HG02610 (cell line): ENCODE results near the gene LUC7L3.

Experiments
- ATAC-seq: cut with Tn5 transposase; IDR thresholded peaks from one replicate; pipeline ENCODE4 v1.9.1; 2021; ENCODE audit warnings: mild to moderate bottlenecking, moderate library complexity; ENCODE audit not compliant: unreplicated experiment

LUC7L3 gene

DNA sequence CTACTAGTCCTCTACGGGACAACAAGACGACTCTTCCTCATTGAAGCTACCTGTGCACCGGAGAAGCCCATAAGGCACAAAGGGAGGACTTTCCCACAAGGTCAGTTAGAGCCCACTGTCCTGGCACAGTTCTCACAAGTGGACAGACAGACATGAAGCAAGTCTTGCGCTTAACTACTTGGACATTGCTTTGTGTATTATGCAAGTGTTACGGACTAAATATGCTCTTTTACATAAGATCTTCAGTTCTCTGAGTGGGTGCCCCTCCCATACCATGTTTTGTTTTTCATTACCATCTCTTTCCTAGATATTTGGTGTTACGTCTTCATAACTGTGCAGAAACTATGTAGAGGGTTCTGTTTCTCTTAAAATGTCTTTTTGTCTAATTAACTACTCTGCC, 29.8 kb downstream of the LUC7L3 start:
- ATAC-seq, result no peak

DNA sequence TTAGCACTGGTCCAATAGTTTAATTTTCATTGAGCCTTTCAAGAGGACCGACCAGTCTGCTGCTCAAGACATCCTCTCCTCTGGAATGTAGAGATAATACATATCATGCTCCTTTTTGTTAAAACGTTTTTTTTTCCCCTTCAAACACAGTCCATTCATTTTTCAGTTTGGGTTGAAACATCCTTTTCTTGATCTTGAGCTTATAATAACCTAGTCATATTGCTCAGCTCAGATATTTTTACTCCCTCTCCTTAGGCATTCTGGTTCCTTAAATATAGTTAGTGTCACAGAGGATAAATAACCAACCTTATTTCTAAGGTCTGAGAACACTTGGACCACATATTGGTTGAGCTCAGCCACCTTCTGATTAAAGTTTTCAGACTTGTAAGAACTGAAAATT, 35.1 kb downstream of the LUC7L3 start:
- ATAC-seq, result no peak

DNA sequence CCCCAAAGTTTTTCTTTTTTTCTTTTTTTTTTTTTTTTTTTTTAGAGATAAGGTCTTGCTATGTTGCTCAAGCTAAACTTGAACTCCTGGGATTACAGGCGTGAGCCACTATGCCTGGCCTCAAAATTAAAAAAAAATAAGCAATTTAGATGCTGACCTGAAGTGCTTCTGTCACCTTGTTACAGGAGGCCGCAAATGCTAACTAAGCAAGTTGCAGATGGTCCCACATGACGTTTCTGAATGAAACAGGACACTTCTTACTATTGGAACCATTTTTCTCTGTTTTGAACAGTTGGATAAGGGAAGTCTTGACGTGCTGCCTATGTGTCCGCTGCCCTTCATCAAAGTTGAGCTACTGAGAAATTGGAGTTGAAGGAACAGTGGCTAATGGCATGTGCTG, 39.1 kb downstream of the LUC7L3 start:
- ATAC-seq, result no peak

DNA sequence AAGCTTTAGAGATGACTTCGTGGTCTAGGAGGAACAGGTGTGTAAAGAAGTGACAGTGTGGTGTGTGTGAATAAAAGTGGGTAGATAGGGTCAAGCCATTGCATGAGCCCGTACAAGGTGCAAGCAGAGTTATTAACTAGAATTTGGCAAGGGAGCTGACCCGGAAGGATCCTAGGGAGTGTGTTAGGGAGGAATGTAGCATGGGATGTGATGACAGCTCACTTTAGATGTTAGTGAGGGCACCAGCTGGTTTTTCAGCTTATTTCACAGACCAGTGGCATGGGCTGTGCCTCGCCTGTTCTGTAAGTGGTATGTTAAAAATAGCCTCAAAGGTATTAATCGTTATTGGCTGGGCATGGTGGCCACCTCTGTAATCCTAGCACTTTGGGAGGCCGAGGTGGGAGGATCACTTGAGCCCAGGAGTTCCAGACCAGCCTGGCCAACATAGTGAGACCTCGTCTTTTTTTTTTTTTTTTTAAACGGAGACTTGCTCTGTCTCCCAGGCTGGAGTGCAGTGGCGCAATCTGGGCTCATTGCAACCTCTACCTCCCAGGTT, 39.7 kb downstream of the LUC7L3 start:
- ATAC-seq, result no peak

DNA sequence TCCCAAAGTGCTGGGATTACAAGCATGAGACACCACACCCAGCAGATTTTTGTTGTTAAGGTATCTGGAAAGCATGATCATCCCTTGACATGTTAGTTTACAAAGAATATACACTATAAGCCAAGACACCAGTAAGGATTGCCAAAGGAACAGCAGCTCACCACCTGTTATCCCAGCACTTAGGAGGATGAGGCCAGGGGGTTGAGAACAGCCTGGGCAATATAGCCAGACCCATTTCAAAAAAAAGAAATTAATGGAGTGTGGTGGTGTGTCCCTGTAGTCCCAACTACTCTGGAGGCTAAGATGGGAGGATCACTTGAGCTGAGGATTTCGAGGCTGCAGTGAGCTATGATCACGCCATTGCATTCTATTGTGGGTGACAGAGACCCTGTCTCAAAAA, 42.8 kb downstream of the LUC7L3 start:
- ATAC-seq, result no peak

DNA sequence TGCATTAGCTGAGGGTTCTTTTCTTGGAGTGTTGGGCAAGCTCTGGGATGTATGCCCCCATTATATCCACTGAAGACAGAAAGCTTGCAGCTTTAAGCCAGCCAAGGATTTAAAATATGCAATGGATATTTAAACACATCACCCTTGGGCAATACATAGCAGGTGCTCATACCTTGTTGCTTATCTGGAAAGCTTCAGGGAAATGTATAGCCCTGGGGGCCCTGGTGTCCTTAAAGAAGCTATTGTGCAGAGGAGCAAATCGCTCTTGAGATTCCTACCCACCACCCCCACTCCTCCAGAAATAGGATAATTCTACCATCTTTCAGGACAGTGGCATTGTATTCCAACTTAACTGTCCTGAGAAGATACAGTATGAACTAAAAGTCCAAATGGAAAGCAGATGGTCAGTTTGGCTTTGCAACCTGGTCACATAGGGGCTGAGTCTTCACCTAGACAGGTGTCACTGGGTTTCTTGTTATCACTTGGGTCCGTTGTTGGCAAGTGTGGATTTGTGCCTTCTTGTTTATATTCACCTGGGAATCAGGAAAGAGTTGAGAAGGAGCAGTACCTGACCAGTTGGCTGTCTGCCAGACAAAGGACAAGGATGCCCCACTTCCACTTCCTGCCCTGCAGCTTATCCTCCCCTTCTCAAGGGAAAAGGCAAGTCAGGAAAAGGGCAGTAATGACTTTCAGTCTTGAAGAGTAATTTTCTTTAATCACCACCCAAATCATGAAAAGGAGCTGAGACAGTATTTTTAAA, 44.5 kb downstream of the LUC7L3 start:
- ATAC-seq, result no peak

DNA sequence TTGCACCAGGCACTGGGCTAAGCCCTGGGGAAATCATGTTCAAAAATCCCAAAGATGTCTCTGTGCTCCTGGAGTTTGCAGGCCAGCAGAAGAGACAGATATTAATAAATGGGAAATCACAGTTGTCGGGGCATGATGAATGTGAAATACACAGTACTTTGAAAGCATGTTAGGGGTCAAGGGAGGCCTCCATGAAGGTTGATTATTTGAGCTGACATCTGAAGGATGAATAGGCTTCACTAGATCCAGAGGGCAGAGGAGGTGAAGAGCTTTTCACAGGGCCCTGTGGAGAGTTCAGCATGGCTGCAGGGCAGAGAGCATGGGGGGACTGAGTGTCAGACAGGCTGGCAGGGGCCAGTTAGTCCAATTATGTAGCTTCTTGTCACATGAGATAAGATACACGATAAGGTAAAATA, 45.3 kb downstream of the LUC7L3 start:
- ATAC-seq, result no peak

DNA sequence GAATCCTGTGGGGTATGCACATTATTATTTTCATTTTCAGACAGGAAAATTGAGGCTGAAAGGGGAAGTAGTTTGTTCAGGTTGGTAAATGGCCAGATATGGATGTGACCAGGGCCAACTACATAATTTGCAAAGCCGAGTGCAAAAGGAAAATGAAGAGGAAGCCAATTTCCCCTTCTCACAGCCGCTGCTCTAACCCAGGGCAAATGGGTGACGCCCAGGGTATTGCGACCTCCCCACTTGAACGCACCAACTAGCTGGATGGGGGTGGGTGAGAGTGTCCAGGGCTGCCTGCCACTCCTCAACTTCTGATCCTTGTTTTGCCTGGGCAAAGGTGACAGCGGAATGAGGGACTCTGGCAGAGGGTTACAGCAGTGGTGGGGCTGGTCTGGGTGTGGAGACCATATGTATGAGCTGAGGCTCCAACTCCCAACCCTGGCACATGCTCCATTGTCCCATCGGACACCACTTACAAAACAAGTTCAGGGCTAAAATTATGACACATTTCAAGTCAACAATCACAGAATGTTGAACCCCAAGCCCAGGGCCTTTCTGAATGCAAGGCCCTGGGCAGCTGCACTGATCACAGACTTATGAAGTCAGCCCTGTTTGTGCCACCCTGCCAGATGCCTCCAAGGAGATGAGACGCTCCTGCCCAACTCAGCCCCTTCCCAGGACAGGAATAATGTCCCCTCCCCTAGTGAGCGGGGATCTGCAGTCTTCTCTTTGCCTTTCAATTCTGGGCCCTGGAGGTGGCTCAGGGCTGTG, 46.2 kb downstream of the LUC7L3 start:
- peak; percentile 58 for ATAC-seq

DNA sequence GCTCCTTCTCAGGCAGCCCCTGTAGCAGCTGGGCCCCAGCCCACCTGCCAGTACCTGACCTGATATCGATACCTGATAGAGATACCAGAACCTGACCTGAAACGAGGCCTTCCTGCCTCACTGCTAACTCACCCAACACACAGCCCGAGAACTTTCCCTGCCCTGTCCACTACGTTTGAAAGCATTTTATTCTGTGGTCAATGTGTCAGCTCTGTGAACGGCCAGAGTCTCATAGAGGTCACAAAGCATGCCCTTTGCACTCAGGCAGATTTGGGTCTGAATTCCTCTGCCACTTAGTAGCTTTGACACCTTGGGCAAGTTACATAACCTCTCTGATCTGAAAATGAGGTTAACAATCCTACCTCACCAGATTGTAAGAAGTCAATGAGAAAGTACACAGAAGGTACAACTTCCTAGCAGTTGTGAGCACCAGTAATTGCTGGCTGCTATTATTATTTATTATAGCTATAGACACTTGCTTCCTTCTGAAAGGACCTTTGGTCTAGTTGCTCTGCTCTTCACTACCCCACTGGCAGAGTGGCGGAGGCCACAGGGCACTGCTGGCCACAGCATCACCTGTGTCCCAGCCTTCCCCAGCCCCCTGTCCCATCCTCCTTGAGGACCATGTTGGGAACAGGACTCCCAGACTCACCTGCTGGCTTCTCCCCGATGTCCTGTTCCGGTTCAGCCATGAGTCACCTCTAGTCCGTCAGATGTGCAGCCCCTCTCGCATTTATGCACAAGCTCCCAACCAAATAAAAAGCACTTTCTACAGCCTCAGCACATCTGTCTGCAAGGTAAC, 47.0 kb downstream of the LUC7L3 start:
- ATAC-seq, result no peak

DNA sequence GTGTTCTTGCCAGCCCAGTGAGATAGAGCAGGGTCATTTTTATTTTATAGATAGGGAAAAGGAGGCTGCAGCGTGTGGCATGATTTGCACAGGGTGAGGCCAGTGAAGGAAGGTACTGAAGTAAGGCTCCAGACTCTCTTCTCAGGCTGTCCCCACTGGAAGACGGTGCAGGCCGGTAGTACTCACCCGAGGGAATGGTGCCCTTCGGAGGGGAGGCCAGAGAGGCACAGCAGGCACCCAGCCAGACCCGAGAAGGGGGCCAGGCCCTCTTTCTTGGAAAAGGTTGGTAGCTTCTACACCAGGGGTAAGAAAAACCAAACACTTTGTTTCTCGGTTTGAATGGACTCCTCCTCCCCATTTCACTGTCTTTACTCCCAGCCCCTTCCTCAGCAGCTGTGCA, 47.6 kb downstream of the LUC7L3 start:
- no peak for ATAC-seq

DNA sequence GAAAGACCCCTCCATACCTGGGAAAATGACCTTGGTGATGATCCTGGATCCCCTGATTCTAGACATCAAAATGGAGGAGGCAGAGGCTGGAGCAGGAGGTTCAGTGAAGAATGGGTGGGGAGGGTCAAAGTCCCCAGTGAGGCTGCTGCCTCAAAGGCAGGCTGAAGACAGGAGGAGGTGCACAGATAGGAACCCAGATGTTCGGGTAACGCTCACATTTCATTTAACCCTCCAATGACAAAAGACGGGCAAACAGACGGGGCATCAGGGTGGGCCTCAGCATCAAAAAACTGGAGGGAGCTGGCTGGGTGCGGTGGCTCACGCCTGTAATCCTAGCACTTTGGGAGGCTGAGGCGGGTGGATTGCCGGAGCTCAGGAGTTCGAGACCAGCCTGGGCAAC, 48.0 kb downstream of the LUC7L3 start, which contains the start of gene ANKRD40CL:
Gene ANKRD40CL, minus strand, starts transcription at position 73 of the 400 bp plus-strand sequence. CDS start 605 bp downstream, outside the sequence.
- no peak for ATAC-seq

DNA sequence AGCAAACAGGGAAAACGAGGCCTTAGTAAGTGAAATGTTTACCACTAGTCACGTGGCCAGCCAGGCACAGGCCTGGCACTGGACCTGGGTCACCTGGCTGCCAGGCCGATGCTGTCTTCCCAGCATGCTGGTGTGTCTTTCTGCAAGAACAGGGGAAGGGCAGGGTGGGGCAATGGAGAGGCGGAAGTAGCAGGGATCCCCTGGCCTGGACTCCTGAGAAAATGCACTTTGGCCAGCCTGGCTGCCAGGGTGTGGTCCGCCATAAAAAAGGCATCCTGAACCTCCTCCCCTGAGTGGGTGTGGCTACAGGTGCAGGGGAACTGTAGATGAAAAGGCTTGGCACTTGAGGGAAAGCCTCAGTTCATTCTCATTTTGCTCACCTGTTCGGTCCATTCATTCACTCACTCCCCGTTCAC, 49.0 kb downstream of the LUC7L3 start:
- no peak for ATAC-seq

DNA sequence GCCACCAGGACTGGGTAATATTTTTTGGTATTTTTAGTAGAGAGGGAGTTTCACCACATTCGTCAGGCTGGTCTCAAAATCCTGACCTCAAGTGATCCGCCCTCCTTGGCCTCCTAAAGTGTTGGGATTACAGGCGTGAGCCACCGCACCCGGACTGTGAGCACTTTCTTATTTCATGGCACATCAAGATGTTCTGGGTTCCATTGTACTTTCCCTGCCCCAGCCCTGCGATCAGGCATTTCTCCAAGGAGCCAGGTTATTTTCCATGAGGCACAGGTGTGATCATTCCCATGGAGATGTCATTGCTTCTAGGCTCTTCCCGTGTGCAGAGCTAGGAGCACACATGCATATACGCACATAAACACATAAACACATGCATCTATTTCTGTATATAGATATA, 50.5 kb downstream of the LUC7L3 start:
- no peak for ATAC-seq

DNA sequence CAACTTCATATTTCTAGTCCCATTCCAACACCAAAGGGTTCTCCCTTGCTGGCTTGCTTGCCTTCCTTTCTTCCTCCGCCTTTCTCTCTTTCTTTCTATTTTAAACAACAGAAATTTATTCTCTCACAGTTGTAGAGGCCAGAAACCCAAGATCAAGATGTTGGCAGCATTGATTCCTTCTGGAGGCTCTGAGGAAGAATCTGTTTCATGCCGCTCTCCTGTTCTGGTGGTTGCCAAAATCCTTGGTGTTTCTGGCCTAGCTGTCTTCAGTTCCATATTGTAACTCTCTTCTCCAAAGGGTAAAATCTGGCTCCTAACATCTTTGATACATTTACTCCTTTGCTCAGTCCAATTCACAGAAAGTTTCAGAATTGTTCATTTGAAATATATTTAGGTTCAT, 50.9 kb downstream of the LUC7L3 start:
- ATAC-seq, result no peak

DNA sequence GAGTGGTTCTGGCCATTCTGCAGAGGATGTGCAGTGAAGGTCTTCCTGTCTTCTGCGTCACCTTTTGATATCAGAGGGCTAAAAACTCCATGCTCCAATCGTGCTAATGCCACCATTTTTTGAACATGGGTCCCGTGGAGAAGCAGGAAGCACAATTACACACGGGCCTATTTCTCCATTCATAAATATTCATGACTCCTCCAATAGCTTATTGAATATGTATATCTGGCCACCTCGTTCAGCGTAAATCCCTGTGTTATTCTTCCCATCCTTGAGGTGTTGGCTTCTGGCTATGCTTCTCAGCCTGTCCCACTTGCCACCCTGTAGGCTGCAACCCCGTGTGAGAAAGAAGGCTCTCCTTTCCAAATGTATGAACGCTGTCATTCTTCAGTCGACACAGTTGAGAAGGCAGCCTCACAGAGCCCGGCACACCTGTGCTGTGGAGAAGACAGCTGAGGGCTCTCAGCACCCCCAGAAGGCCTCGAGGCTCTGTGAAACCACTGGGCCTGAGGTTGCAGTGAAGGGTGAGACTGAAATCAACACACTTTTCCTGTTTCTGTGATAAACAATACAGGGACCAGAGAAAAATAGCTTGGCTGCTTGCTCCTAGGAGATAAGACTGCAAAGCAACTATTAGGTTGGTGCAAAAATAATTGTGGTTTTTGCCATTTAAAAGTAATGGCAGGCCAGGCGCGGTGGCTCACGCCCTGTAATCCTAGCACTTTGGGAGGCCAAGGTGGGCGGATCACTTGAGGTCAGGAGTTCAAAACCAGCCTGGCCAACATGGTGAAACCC, 52.8 kb downstream of the LUC7L3 start:
- peak; percentile 96 for ATAC-seq

DNA sequence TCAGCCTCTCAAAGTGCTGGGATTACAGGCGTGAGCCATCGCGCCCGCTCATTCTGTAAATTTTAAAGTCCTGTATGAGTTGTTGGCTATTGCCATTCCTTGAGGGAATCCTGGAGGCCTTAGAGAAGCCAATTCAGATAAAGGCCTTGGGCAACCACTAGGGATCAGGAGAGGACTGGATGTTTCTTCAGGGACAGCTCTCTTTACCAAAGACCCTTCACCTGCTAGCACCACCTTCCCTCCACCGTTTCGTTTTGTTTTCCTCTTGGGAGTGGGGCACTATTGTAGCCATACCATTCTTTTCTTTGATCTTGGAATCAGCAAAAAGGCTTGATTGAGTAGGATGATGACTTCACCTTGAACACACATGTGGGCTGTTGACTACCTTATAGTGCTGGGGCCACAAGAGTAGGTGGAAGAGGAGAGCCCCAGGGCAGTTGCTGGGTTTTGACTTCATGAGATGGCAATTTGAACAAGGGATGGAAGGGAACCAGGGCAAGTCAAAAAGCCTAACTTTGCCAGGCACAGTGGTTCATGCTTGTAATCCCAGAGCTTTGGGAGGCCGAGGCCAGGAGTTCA, 54.9 kb downstream of the LUC7L3 start:
- no peak for ATAC-seq

DNA sequence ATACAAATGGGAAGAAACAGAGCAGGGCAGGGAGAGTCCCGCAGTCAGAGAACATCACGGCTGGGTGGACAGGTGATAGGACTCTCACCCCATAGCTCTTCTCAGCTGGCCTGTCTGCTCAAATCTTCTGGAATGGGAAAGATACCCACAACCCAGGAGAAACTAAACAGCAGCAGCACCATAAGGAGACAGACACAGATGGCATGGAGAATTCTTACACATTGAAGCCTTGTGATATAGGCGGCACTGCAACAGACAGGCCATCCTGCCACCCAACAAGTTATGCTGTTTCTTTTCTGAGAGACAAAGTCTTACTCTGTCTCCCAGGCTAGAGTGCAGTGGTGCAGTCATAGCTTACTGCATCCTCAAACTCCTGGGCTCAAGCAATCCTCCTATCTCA, 56.5 kb downstream of the LUC7L3 start:
- ATAC-seq, result no peak

DNA sequence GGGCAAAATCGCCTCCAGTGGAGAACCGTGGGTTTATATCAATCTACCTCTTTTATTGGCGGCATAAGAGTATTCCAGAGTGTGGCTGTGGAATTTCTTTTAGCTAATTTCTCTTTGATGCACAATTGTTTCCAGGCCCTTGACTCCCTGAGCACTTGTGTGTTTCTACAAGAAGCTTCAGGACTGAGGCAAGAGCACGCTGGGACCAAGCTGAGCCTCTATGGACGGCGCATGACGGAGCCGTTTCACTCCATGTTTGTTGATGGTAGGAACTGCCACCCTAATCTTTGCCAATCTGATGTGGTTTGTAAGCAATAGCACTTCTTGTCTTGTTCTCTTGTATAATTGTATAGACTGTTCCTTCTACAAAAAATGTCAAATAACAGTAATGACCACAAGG, 59.1 kb downstream of the LUC7L3 start:
- ATAC-seq, result no peak

DNA sequence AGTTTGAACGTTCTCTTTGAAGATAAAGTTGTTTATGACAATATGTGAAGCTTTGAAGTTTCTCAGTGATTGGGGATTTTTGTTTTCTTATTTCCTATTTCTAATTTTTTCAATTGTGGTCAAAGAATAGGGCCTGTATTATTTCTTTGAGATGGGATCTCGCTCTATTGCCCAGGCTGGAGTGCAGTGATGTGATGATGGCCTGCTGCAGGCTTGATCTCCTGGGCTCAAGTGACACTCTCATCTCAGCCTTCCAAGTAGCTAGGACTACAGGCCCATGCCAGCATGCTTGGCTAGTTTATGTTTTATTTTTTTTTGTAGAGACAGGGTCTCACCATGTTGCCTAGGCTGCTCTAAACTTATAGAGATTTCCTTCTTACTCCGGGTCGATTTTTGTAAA, 59.6 kb downstream of the LUC7L3 start:
- ATAC-seq, result no peak

DNA sequence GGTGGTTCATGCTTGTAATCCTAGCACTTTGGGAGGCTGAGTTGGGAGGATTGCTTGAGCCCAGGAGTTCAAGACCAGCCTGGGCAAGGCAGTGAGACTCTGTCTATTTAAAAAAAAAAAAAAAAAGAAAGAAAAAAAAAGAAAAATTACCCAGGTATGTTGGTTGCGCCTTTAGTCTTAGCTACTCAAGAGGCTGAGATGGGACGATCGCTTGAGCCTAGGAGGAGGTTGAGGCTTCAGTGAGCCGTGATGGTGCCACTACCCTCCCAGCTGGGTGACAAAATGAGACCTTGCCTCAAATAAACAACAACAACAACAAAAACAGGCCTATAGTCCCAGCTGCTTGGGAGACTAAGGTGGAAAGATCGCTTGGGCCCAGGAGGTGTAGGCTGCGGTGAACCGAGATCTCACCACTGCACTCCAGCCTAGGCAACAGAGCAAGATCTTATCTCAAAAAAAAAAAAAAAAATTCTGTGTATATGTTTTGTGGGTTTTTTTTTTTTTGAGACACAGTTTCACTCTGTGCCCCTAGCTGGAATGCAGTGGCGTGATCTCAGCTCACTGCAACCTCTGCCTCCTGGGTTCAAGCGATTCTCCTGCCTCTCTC, 60.4 kb downstream of the LUC7L3 start:
- no peak for ATAC-seq
